Measurements from ENCODE around the gene SLC25A26. TPM values are rescaled to one million over a fixed set of nuclear protein-coding genes. Genes with fewer than 3 reads are reported as not detected.

The SLC25A26 gene
- total and polyA plus RNA-seq, 2 experiments from 2014 or later, result 19.8 to 25.7 TPM

- Histone ChIP-seq H2AFZ (no peak overlapping the region), H3K4me3 (no peak overlapping the region), H3K27me3 (no peaks in the 10 kb centered on the region), H3K79me2 (no peaks in the 10 kb centered on the region), H3K4me2 (no peak overlapping the region), H3K27ac (no peak overlapping the region), H3K4me1 (ENCODE audit: insufficient read depth) (no peaks in the 10 kb centered on the region), H3K9me2 (replicated peaks; ENCODE audit: insufficient read depth) (no peaks in the 10 kb centered on the region), H3K36me3 (replicated peaks; ENCODE audit: insufficient read depth, low read depth) (no peaks in the 10 kb centered on the region), H4K20me1 (ENCODE audit: insufficient read depth, poor library complexity, severe bottlenecking) (no peaks in the 10 kb centered on the region), H3K9me3 (ENCODE audit: low read depth) (no peaks in the 10 kb centered on the region)
- no peak for DNase-seq (ENCODE audit: low spot score)
- TF ChIP-seq, protein P1, sequence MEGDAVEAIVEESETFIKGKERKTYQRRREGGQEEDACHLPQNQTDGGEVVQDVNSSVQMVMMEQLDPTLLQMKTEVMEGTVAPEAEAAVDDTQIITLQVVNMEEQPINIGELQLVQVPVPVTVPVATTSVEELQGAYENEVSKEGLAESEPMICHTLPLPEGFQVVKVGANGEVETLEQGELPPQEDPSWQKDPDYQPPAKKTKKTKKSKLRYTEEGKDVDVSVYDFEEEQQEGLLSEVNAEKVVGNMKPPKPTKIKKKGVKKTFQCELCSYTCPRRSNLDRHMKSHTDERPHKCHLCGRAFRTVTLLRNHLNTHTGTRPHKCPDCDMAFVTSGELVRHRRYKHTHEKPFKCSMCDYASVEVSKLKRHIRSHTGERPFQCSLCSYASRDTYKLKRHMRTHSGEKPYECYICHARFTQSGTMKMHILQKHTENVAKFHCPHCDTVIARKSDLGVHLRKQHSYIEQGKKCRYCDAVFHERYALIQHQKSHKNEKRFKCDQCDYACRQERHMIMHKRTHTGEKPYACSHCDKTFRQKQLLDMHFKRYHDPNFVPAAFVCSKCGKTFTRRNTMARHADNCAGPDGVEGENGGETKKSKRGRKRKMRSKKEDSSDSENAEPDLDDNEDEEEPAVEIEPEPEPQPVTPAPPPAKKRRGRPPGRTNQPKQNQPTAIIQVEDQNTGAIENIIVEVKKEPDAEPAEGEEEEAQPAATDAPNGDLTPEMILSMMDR (IDR thresholded peaks at IDR 0.05; ENCODE audit: poor library complexity), result no peak
- TF ChIP-seq EZH2phosphoT487 (IDR thresholded peaks at IDR 0.05; ENCODE audit: low read depth, severe bottlenecking, unreplicated experiment) (no peak), EZH2 (IDR thresholded peaks at IDR 0.05; ENCODE audit: borderline replicate concordance) (no peak)
- WGBS (ENCODE audit: low lambda C conversion rate, missing lambda C conversion rate), result 62% methylated on average over 1 of the region's 1 CpG
Measured at GRCh38 chr3:66199089-66199473, 21.7 kb upstream of the SLC25A26 start.

DNA sequence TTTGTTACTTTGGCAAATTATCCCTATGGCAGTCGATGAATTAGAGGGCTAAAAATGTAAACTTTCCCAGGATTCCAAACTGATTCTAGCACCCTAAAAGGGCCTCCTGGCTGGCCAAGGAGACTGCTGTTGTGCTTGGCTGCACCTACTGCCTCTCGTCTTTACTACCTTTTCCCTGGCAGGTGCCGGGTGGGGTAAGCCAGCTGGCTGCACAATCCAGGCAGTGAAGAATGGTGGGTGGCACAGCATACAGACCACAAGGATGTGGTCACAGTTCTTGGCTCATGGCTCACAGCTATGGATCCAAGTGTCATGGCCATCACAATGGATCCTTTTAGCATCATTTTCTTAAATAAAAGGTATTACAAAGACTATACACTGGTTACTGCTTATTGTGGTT, 20.7 kb upstream of the SLC25A26 start:
- no peak overlapping the region for H2AFZ ChIP-seq
- 36% methylated on average over 3 of the region's 3 CpGs for WGBS (ENCODE audit: low lambda C conversion rate, missing lambda C conversion rate)
- no peaks in the 10 kb centered on the region for H4K20me1 ChIP-seq (ENCODE audit: insufficient read depth, poor library complexity, severe bottlenecking)
- H3K4me2 ChIP-seq, result no peak overlapping the region
- no peaks in the 10 kb centered on the region for H3K9me3 ChIP-seq (ENCODE audit: low read depth)
- no peak overlapping the region for H3K27ac ChIP-seq
- H3K79me2 ChIP-seq, result no peaks in the 10 kb centered on the region
- H3K9me2 ChIP-seq (replicated peaks; ENCODE audit: insufficient read depth), result no peaks in the 10 kb centered on the region
- H3K4me1 ChIP-seq (ENCODE audit: insufficient read depth), result no peaks in the 10 kb centered on the region
- no peaks in the 10 kb centered on the region for H3K36me3 ChIP-seq (replicated peaks; ENCODE audit: insufficient read depth, low read depth)
- peak; percentile 13 for DNase-seq (ENCODE audit: low spot score)
- H3K27me3 ChIP-seq, result no peaks in the 10 kb centered on the region
- TF ChIP-seq, protein P1 (IDR thresholded peaks at IDR 0.05; ENCODE audit: poor library complexity), result no peak
- TF ChIP-seq EZH2 (IDR thresholded peaks at IDR 0.05; ENCODE audit: borderline replicate concordance) (no peak), EZH2phosphoT487 (IDR thresholded peaks at IDR 0.05; ENCODE audit: low read depth, severe bottlenecking, unreplicated experiment) (no peak)
- H3K4me3 ChIP-seq, result no peak overlapping the region

DNA sequence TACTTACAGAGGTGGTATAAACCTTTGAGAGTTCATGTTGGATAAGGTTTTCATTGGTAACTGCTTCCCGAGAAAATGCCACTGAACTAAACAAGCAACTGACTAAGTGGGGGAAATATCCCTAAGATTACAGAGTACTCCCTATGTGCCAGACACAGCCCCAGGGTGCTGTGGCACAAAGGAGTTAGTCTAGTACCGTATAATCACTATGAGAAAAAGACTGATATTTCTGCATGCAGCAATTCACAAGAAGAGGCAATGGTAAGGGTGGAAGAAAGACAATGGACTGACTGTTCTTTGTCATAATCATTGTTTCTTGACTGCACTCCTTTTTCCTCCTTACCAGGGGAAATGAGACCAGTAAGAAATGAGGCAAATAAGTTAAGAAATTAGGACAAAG, 20.0 kb upstream of the SLC25A26 start:
- H3K27me3 ChIP-seq, result no peaks in the 10 kb centered on the region
- no peak for DNase-seq (ENCODE audit: low spot score)

More for the DNA sequence above, 20.0 kb upstream of the SLC25A26 start:
- TF ChIP-seq EZH2 (IDR thresholded peaks at IDR 0.05; ENCODE audit: borderline replicate concordance) (no peak), EZH2phosphoT487 (IDR thresholded peaks at IDR 0.05; ENCODE audit: low read depth, severe bottlenecking, unreplicated experiment) (no peak)
- TF ChIP-seq, protein P1 (IDR thresholded peaks at IDR 0.05; ENCODE audit: poor library complexity), result no peak
- no peaks in the 10 kb centered on the region for H3K36me3 ChIP-seq (replicated peaks; ENCODE audit: insufficient read depth, low read depth)
- WGBS (ENCODE audit: low lambda C conversion rate, missing lambda C conversion rate), result 73% methylated on average over 2 of the region's 2 CpGs
- H3K27ac ChIP-seq, result no peak overlapping the region
- no peaks in the 10 kb centered on the region for H3K4me1 ChIP-seq (ENCODE audit: insufficient read depth)
- H3K79me2 ChIP-seq, result no peaks in the 10 kb centered on the region
- no peaks in the 10 kb centered on the region for H3K9me3 ChIP-seq (ENCODE audit: low read depth)
- no peak overlapping the region for H2AFZ ChIP-seq
- no peaks in the 10 kb centered on the region for H3K9me2 ChIP-seq (replicated peaks; ENCODE audit: insufficient read depth)
- no peak overlapping the region for H3K4me3 ChIP-seq
- no peak overlapping the region for H3K4me2 ChIP-seq
- no peaks in the 10 kb centered on the region for H4K20me1 ChIP-seq (ENCODE audit: insufficient read depth, poor library complexity, severe bottlenecking)

Data from hepatocyte (in vitro differentiated cells).